Tibial nerve (tissue), 3 donors: ENCODE measurements around the gene VPS37D.

Experiments
- POLR2A ChIP-seq, 2 donors: fragments of 450-650 bp; IDR thresholded peaks; one replicate each; pipeline ENCODE4 v1.6.1; 2017; ENCODE audit warnings: antibody characterized with exemption in 2 of 2, mild to moderate bottlenecking in 2 of 2, moderate library complexity in 2 of 2
- TF ChIP-seq, protein P1 (sequence below), 5 experiments: fragments of 200-600 bp in 3 of 5; fragments of 450-650 bp in 2 of 5; sonication (generic) in 3 of 5; IDR thresholded peaks; one replicate each; pipeline ENCODE4 v1.5.1; 2016 to 2019; ENCODE audit warnings: antibody characterized with exemption in 5 of 5, mild to moderate bottlenecking in 3 of 5, moderate library complexity in 2 of 5

DNA sequence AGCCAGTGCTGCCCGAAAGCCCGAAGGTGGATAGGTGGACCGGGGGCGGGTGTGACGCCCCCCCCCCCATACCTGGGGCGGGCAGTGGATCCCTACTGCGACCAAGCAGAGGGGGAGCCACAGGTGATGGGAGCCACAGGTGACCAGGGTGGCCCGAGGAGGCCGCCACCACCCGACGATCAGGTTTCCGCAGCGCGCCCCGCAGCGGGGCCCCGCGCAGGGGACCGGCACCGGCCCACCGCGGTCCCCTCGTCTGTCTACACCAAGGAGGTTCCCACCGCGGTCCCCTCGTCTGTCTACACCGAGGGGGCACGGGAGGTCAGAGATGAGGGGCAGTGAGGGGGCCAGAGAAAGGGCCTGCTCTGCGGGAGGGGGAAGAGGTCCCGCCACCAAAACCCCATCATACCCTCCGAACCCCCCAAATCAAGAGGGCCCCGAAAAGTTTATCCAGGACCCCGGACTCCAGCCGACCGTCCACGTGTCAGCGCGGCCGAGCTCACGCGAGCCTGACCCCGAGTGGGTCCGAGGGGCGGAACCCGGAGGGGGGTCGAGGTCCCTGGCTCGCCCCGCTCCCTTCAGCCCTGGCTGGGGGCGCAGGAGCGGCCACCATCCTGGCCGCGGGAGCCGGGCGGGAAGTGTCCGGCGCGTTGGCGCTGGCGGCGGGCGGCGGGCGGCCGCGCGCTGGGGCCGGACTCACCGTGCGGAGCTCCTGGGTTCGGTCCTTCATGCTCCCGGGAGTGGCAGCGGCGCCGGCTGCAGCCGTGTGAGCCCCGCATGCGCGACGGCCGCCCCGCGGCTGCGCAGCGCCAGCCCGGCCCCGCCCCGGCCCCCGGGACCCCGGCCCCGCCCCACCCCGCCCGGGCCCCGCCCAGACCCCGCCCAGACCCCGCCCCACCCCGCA lies 51.5 kb downstream of the VPS37D start, which contains the start of gene STX1A:
- peak in 1 of 2 donors; percentile 38 for TF ChIP-seq POLR2A (IDR thresholded peaks at IDR 0.05)
- TF ChIP-seq, protein P1, sequence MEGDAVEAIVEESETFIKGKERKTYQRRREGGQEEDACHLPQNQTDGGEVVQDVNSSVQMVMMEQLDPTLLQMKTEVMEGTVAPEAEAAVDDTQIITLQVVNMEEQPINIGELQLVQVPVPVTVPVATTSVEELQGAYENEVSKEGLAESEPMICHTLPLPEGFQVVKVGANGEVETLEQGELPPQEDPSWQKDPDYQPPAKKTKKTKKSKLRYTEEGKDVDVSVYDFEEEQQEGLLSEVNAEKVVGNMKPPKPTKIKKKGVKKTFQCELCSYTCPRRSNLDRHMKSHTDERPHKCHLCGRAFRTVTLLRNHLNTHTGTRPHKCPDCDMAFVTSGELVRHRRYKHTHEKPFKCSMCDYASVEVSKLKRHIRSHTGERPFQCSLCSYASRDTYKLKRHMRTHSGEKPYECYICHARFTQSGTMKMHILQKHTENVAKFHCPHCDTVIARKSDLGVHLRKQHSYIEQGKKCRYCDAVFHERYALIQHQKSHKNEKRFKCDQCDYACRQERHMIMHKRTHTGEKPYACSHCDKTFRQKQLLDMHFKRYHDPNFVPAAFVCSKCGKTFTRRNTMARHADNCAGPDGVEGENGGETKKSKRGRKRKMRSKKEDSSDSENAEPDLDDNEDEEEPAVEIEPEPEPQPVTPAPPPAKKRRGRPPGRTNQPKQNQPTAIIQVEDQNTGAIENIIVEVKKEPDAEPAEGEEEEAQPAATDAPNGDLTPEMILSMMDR (IDR thresholded peaks at IDR 0.05): no peak
